ENCODE results near the gene NEMP2. TPM values are rescaled to one million over a fixed set of nuclear protein-coding genes. Genes with fewer than 3 reads are reported as not detected.

Gene NEMP2
- total RNA-seq, 1 experiment from 2014 or later = 11.1 TPM

GRCh38 chr2:190535586-190535985 is 1.1 kb upstream of the NEMP2 start:
- no peak overlapping the region for H2AFZ ChIP-seq (ENCODE audit: low read length)
- H3K27ac ChIP-seq (ENCODE audit: low read length) = no peak overlapping the region
- DNase-seq = no peak
- no peaks in the 10 kb centered on the region for H3K27me3 ChIP-seq (ENCODE audit: low read length)
- peaks cover 8% of the 10 kb centered on the region; the same call in 1 of the 2 replicates for H3K36me3 ChIP-seq (ENCODE audit: insufficient read depth, low read length)
- peak overlapping the region; percentile 77 for H3K4me3 ChIP-seq (ENCODE audit: low read length)
- H3K4me2 ChIP-seq (ENCODE audit: low read depth, low read length, poor library complexity, severe bottlenecking) = peak overlapping the region; percentile 89
- H3K9me3 ChIP-seq (ENCODE audit: low read length) = peaks cover 13% of the 10 kb centered on the region
- H3K79me2 ChIP-seq (ENCODE audit: low read length) = peaks cover 17% of the 10 kb centered on the region
- peak overlapping the region; percentile 89 for H3K9ac ChIP-seq (ENCODE audit: low read length)
- peaks cover 47% of the 10 kb centered on the region for H3K4me1 ChIP-seq (ENCODE audit: low read length)
- H4K20me1 ChIP-seq (ENCODE audit: insufficient read depth, low read depth, low read length) = no peaks in the 10 kb centered on the region
- no peaks in the 10 kb centered on the region for H3K9me2 ChIP-seq (replicated peaks; ENCODE audit: insufficient read depth, low read length)

DNA sequence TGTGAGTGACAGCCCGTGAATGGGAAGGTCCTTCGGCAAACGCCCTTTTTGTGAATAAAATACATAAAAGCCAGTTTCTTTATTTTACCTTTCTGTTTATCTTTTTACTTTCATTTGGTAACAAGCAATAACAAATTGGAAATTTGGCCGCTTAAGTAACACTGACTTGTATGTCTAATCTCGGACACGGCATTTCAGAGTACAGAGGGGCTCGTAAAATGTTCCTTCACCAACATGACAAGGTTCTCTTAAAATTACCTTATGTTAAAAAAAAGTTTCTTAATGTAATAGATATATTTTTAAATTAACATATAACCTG is 558 bp upstream of the NEMP2 start:
- DNase-seq = no peak
- Histone ChIP-seq H4K20me1 (ENCODE audit: insufficient read depth, low read depth, low read length) (no peaks in the 10 kb centered on the region), H3K4me3 (ENCODE audit: low read length) (peak overlapping the region; percentile 77), H3K9me3 (ENCODE audit: low read length) (peaks cover 9% of the 10 kb centered on the region), H2AFZ (ENCODE audit: low read length) (peak overlapping the region; percentile 72), H3K4me2 (ENCODE audit: low read depth, low read length, poor library complexity, severe bottlenecking) (peak overlapping the region; percentile 89), H3K27me3 (ENCODE audit: low read length) (no peaks in the 10 kb centered on the region), H3K27ac (ENCODE audit: low read length) (peak overlapping the region; percentile 81), H3K79me2 (ENCODE audit: low read length) (peaks cover 17% of the 10 kb centered on the region), H3K4me1 (ENCODE audit: low read length) (peaks cover 52% of the 10 kb centered on the region), H3K9me2 (replicated peaks; ENCODE audit: insufficient read depth, low read length) (no peaks in the 10 kb centered on the region), H3K36me3 (ENCODE audit: insufficient read depth, low read length) (peaks cover 8% of the 10 kb centered on the region; the same call in 1 of the 2 replicates), H3K9ac (ENCODE audit: low read length) (peak overlapping the region; percentile 89)

DNA sequence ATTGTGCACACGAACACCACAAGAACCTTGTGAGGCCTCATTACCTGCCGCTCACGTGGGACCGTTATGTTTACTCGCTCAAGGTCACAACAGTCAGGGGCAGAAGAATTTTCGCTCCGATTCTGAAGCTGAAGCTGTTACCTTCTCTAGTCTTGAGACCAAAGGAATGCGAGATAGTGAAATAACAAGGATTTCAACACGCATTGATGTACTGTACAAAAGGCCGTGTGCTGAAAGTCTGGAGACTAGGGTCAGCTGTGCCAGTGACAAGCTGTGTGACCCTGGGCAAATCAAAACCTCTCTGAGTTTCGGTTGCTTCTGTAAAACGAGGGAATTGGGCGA is 583 bp downstream of the NEMP2 start:
- peaks cover 6% of the 10 kb centered on the region; the same call in 1 of the 2 replicates for H3K9me3 ChIP-seq (ENCODE audit: low read length)
- peak overlapping the region; percentile 89 for H3K9ac ChIP-seq (ENCODE audit: low read length)
- peak overlapping the region; percentile 77 for H3K4me3 ChIP-seq (ENCODE audit: low read length)
- H3K27me3 ChIP-seq (ENCODE audit: low read length) = no peaks in the 10 kb centered on the region
- H3K36me3 ChIP-seq (ENCODE audit: insufficient read depth, low read length) = peaks cover 8% of the 10 kb centered on the region; the same call in 1 of the 2 replicates
- no peaks in the 10 kb centered on the region for H4K20me1 ChIP-seq (ENCODE audit: insufficient read depth, low read depth, low read length)
- H3K9me2 ChIP-seq (replicated peaks; ENCODE audit: insufficient read depth, low read length) = no peaks in the 10 kb centered on the region
- H3K79me2 ChIP-seq (ENCODE audit: low read length) = peaks cover 17% of the 10 kb centered on the region
- H3K4me1 ChIP-seq (ENCODE audit: low read length) = peaks cover 63% of the 10 kb centered on the region
- H3K4me2 ChIP-seq (ENCODE audit: low read depth, low read length, poor library complexity, severe bottlenecking) = peak overlapping the region; percentile 89
- peak overlapping the region; percentile 72; the same call in 1 of the 2 replicates for H2AFZ ChIP-seq (ENCODE audit: low read length)
- peak overlapping the region; percentile 81 for H3K27ac ChIP-seq (ENCODE audit: low read length)
- peak; percentile 80 for DNase-seq

DNA sequence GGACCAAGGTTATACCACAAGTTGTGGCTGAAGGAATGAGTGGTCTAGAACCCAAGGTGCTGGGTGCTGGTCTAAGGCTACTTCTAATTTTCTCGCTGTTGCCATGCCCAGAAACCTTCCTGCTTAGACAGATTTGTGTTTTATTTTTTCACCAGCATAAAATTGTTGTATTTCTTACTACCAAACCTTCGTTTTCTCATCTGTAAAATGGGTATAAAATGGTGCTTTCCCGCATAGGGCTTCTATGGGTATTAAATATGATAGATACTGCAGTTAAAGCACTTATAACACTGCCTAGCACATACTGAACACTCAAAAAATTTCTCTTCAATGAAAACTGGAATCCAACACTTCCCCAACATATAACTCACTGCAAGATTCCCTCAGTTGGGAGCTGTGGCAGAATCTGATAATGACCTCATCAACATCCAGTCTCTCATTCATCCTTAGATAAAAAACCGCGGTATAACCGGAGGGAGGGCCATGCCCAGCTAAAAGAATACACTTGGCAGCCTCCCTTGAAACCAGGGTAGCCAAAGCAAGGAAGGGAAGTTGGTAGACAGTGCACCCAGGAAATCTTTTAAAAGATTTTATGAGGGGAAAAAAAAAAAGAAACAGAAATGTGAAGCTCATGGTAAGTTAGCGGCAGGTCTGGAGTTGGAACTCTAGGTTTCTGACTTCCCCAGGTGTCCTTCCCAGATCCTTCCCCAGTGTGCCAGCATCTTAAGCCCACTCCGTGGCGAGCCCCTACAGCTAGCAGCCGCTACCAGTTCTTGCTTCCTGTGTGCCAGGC is 1.2 kb downstream of the NEMP2 start:
- Histone ChIP-seq H3K27me3 (ENCODE audit: low read length) (no peaks in the 10 kb centered on the region), H3K36me3 (ENCODE audit: insufficient read depth, low read length) (peaks cover 8% of the 10 kb centered on the region; the same call in 1 of the 2 replicates), H4K20me1 (ENCODE audit: insufficient read depth, low read depth, low read length) (no peaks in the 10 kb centered on the region), H3K9me2 (replicated peaks; ENCODE audit: insufficient read depth, low read length) (no peaks in the 10 kb centered on the region), H3K4me2 (ENCODE audit: low read depth, low read length, poor library complexity, severe bottlenecking) (peak overlapping the region; percentile 89), H3K27ac (ENCODE audit: low read length) (peak overlapping the region; percentile 81), H2AFZ (ENCODE audit: low read length) (peak overlapping the region; percentile 72; the same call in 1 of the 2 replicates), H3K9ac (ENCODE audit: low read length) (peak overlapping the region; percentile 89), H3K9me3 (ENCODE audit: low read length) (0 out of 2 replicates have a peak, but pooled peaks cover under 1% of the 10 kb centered on the region), H3K79me2 (ENCODE audit: low read length) (peaks cover 17% of the 10 kb centered on the region), H3K4me3 (ENCODE audit: low read length) (peak overlapping the region; percentile 77), H3K4me1 (ENCODE audit: low read length) (peaks cover 69% of the 10 kb centered on the region)
- no peak for DNase-seq

- Histone ChIP-seq H3K4me2 (ENCODE audit: low read depth, low read length, poor library complexity, severe bottlenecking) (peak overlapping the region; percentile 89), H3K36me3 (ENCODE audit: insufficient read depth, low read length) (peaks cover 8% of the 10 kb centered on the region; the same call in 1 of the 2 replicates), H3K4me3 (ENCODE audit: low read length) (peak overlapping the region; percentile 77)
Measured at GRCh38 chr2:190532581-190532980, 1.9 kb downstream of the NEMP2 start.

GRCh38 chr2:190530248-190530900 is 4.1 kb downstream of the NEMP2 start:
- Histone ChIP-seq H3K9me3 (ENCODE audit: low read length) (no peaks in the 10 kb centered on the region), H2AFZ (ENCODE audit: low read length) (no peak overlapping the region), H3K27me3 (ENCODE audit: low read length) (no peaks in the 10 kb centered on the region), H3K9ac (ENCODE audit: low read length) (peak overlapping the region; percentile 35), H3K36me3 (ENCODE audit: insufficient read depth, low read length) (no peaks in the 10 kb centered on the region), H3K79me2 (ENCODE audit: low read length) (peaks cover 31% of the 10 kb centered on the region), H4K20me1 (ENCODE audit: insufficient read depth, low read depth, low read length) (no peaks in the 10 kb centered on the region), H3K4me2 (ENCODE audit: low read depth, low read length, poor library complexity, severe bottlenecking) (peak overlapping the region; percentile 44), H3K4me1 (ENCODE audit: low read length) (peaks cover 94% of the 10 kb centered on the region), H3K27ac (ENCODE audit: low read length) (peak overlapping the region; percentile 91), H3K4me3 (ENCODE audit: low read length) (no peak overlapping the region), H3K9me2 (replicated peaks; ENCODE audit: insufficient read depth, low read length) (no peaks in the 10 kb centered on the region)
- DNase-seq = no peak

More at GRCh38 chr2:190532581-190532980, 1.9 kb downstream of the NEMP2 start:
- Histone ChIP-seq H3K79me2 (ENCODE audit: low read length) (peaks cover 17% of the 10 kb centered on the region), H2AFZ (ENCODE audit: low read length) (no peak overlapping the region), H3K9ac (ENCODE audit: low read length) (no peak overlapping the region), H3K4me1 (ENCODE audit: low read length) (peaks cover 77% of the 10 kb centered on the region), H3K9me3 (ENCODE audit: low read length) (no peaks in the 10 kb centered on the region), H3K9me2 (replicated peaks; ENCODE audit: insufficient read depth, low read length) (no peaks in the 10 kb centered on the region), H4K20me1 (ENCODE audit: insufficient read depth, low read depth, low read length) (no peaks in the 10 kb centered on the region), H3K27me3 (ENCODE audit: low read length) (no peaks in the 10 kb centered on the region), H3K27ac (ENCODE audit: low read length) (peak overlapping the region; percentile 81; the same call in 1 of the 2 replicates)
- no peak for DNase-seq

DNA sequence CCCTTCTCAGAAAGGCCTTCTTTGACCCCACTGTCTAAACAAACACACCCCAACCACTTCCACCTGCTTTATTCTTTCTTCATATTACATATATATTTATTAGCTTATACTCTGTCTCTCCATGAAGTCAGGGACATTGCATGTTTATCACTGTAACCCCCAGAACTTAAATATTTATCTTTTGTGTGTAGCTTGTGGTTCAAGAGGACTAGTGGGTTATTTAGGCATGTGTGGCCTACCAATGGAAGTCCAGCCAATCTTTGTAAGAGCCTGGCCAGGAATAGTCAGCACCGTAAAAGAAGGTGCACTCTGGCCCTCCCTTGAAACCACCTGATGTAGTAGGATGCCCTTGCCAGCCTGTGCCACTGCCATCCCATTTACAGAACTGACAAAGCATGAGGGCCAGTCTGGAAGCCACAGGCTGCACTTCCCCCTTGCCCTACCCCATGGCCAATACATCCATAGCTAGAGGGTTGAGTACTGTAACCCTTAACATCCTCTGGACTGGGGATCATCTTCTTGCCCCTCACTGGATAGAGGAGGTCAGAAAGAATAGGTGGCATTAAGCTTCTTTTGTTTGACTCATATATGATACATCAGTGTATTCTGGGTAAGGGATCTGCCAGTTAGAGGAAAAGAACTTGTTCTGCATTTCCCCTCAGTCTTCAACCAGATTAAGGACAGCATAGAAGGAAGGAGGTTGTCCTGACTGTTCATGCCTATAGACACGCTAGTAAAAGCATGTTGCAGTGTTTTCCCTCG is 4.9 kb downstream of the NEMP2 start:
- Histone ChIP-seq H3K9me2 (replicated peaks; ENCODE audit: insufficient read depth, low read length) (no peaks in the 10 kb centered on the region), H3K4me3 (ENCODE audit: low read length) (no peak overlapping the region), H3K9ac (ENCODE audit: low read length) (peak overlapping the region; percentile 35), H3K4me2 (ENCODE audit: low read depth, low read length, poor library complexity, severe bottlenecking) (peak overlapping the region; percentile 44), H3K36me3 (ENCODE audit: insufficient read depth, low read length) (peaks cover under 1% of the 10 kb centered on the region; the same call in 1 of the 2 replicates), H3K27ac (ENCODE audit: low read length) (peak overlapping the region; percentile 91), H3K79me2 (ENCODE audit: low read length) (peaks cover 36% of the 10 kb centered on the region), H2AFZ (ENCODE audit: low read length) (no peak overlapping the region), H3K4me1 (ENCODE audit: low read length) (peaks cover 89% of the 10 kb centered on the region), H4K20me1 (ENCODE audit: insufficient read depth, low read depth, low read length) (no peaks in the 10 kb centered on the region), H3K27me3 (ENCODE audit: low read length) (no peaks in the 10 kb centered on the region), H3K9me3 (ENCODE audit: low read length) (no peaks in the 10 kb centered on the region)
- DNase-seq = no peak
